ENCODE results near the gene E2F8. TPM values are rescaled to one million over a fixed set of nuclear protein-coding genes. Genes with fewer than 3 reads are reported as not detected.

The E2F8 gene
- total RNA-seq, 1 experiment from 2014 or later: 18.4 TPM

DNA sequence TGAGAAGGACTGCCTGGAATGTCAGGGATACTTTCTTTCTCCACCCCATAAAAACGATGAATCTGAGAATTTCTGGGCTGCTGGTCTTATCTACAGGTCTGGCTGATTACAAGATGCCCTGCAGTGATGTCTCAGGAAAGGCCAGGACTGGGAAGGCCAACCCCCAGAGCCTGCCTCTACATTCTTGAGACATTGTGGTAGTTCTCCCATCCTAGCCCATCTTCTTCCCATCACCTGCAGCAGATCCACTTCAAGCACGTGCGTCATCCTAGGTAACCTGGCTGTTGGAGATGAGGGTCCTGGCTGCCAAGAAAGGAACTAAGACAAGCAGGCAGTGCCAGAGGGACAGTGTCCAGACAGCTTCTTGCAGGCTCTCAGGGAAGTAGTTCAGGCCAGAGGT lies 44.1 kb upstream of the E2F8 start:
- intact Hi-C loops (cut with micrococcal nuclease): no loop called here
- no peak for ATAC-seq
- TF ChIP-seq, protein P1, sequence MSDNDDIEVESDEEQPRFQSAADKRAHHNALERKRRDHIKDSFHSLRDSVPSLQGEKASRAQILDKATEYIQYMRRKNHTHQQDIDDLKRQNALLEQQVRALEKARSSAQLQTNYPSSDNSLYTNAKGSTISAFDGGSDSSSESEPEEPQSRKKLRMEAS (IDR thresholded peaks at IDR 0.05): no peak
- TF ChIP-seq ZFX (IDR thresholded peaks at IDR 0.05): no peak
- no peak for TF ChIP-seq EZH2phosphoT487 (IDR thresholded peaks at IDR 0.05; ENCODE audit: borderline replicate concordance)
- TF ChIP-seq SIN3A (IDR thresholded peaks at IDR 0.05; ENCODE audit: low read depth): no peak
- TF ChIP-seq, protein P2, sequence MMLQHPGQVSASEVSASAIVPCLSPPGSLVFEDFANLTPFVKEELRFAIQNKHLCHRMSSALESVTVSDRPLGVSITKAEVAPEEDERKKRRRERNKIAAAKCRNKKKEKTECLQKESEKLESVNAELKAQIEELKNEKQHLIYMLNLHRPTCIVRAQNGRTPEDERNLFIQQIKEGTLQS (IDR thresholded peaks at IDR 0.05): no peak
- TF ChIP-seq CEBPB (IDR thresholded peaks at IDR 0.05; ENCODE audit: low read depth): no peak
- TF ChIP-seq JUND (IDR thresholded peaks at IDR 0.05): no peak
- TF ChIP-seq POLR2AphosphoS5 (IDR thresholded peaks at IDR 0.05; ENCODE audit: low read depth, low read length): no peak
- TF ChIP-seq TCF7L2 (IDR thresholded peaks at IDR 0.05; ENCODE audit: borderline replicate concordance, extremely low read depth, insufficient read depth, insufficient read length): no peak
- TF ChIP-seq, protein P3, sequence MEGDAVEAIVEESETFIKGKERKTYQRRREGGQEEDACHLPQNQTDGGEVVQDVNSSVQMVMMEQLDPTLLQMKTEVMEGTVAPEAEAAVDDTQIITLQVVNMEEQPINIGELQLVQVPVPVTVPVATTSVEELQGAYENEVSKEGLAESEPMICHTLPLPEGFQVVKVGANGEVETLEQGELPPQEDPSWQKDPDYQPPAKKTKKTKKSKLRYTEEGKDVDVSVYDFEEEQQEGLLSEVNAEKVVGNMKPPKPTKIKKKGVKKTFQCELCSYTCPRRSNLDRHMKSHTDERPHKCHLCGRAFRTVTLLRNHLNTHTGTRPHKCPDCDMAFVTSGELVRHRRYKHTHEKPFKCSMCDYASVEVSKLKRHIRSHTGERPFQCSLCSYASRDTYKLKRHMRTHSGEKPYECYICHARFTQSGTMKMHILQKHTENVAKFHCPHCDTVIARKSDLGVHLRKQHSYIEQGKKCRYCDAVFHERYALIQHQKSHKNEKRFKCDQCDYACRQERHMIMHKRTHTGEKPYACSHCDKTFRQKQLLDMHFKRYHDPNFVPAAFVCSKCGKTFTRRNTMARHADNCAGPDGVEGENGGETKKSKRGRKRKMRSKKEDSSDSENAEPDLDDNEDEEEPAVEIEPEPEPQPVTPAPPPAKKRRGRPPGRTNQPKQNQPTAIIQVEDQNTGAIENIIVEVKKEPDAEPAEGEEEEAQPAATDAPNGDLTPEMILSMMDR (IDR thresholded peaks at IDR 0.05 in 2 of 3, conservative IDR thresholded peaks at IDR 0.05 in 1 of 3; ENCODE audit: borderline replicate concordance in 1 of 3, insufficient read depth in 1 of 3, low read depth in 2 of 3, low read length in 2 of 3): no peak
- TF ChIP-seq, protein P4, sequence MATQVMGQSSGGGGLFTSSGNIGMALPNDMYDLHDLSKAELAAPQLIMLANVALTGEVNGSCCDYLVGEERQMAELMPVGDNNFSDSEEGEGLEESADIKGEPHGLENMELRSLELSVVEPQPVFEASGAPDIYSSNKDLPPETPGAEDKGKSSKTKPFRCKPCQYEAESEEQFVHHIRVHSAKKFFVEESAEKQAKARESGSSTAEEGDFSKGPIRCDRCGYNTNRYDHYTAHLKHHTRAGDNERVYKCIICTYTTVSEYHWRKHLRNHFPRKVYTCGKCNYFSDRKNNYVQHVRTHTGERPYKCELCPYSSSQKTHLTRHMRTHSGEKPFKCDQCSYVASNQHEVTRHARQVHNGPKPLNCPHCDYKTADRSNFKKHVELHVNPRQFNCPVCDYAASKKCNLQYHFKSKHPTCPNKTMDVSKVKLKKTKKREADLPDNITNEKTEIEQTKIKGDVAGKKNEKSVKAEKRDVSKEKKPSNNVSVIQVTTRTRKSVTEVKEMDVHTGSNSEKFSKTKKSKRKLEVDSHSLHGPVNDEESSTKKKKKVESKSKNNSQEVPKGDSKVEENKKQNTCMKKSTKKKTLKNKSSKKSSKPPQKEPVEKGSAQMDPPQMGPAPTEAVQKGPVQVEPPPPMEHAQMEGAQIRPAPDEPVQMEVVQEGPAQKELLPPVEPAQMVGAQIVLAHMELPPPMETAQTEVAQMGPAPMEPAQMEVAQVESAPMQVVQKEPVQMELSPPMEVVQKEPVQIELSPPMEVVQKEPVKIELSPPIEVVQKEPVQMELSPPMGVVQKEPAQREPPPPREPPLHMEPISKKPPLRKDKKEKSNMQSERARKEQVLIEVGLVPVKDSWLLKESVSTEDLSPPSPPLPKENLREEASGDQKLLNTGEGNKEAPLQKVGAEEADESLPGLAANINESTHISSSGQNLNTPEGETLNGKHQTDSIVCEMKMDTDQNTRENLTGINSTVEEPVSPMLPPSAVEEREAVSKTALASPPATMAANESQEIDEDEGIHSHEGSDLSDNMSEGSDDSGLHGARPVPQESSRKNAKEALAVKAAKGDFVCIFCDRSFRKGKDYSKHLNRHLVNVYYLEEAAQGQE (IDR thresholded peaks at IDR 0.05; ENCODE audit: low read depth): no peak
- no peak for TF ChIP-seq SP1 (IDR thresholded peaks at IDR 0.05; ENCODE audit: low read depth)
- TF ChIP-seq EZH2 (IDR thresholded peaks at IDR 0.05): no peak
- TF ChIP-seq YY1 (IDR thresholded peaks at IDR 0.05; ENCODE audit: extremely low read depth, insufficient replicate concordance, low read depth, low read length): no peak
- no peak for TF ChIP-seq RAD21 (IDR thresholded peaks at IDR 0.05; ENCODE audit: low read depth)
- TF ChIP-seq ZNF274 (IDR thresholded peaks at IDR 0.05; ENCODE audit: low read depth, low read length): no peak
- no peak for TF ChIP-seq ELF1 (IDR thresholded peaks at IDR 0.05; ENCODE audit: borderline replicate concordance, low read depth)
- no peak for TF ChIP-seq POLR2A (IDR thresholded peaks at IDR 0.05; ENCODE audit: borderline replicate concordance, extremely low read depth, insufficient read depth, insufficient read length)
- Histone ChIP-seq H3K4me3 (replicated peaks in 1 of 2; ENCODE audit: low read depth in 1 of 2, low read length in 2 of 2) (no peak overlapping the region), H3K27me3 (ENCODE audit: insufficient read depth, low read length) (no peaks in the 10 kb centered on the region), H4K20me1 (ENCODE audit: insufficient read depth) (no peaks in the 10 kb centered on the region), H3K4me2 (ENCODE audit: low read length) (no peak overlapping the region), H3K36me3 (ENCODE audit: control insufficient read depth in 1 of 2, insufficient read depth in 2 of 2, low read length in 2 of 2) (no peaks in the 10 kb centered on the region), H3K9me3 (ENCODE audit: control insufficient read depth in 1 of 2, insufficient read depth in 1 of 2, low read depth in 1 of 2, low read length in 2 of 2) (no peaks in the 10 kb centered on the region), H3K9ac (ENCODE audit: low read length) (no peak overlapping the region), H3K79me2 (ENCODE audit: insufficient read depth, low read length) (no peaks in the 10 kb centered on the region), H3K9me2 (ENCODE audit: insufficient read depth) (no peaks in the 10 kb centered on the region), H3K4me1 (ENCODE audit: control insufficient read depth in 1 of 2, insufficient read depth in 2 of 2, low read length in 2 of 2) (no peaks in the 10 kb centered on the region), H2AFZ (ENCODE audit: low read depth, low read length, poor library complexity, severe bottlenecking) (no peak overlapping the region), H3K27ac (ENCODE audit: low read depth, low read length) (no peak overlapping the region)
- ChIA-PET POLR2A (interaction anchor here (0.7 kb wide), 1 partner anchor 117 kb away, joined by 3 read pairs; no protein-coding TSS in a partner anchor), CTCF (no interaction called here), RAD21 (ENCODE audit: low non-redundant PET in 1 of 2, low total read pairs in 2 of 2, uncharacterized antibody in 2 of 2, unreplicated experiment in 2 of 2) (no interaction called here)
- no peak for DNase-seq (ENCODE audit: low read depth, low spot score)
- no TSS peak for BruUV-seq (replicated peaks)

Measured in HCT116 (cell line).